Measurements from ENCODE around the gene MEX3D.

DNA sequence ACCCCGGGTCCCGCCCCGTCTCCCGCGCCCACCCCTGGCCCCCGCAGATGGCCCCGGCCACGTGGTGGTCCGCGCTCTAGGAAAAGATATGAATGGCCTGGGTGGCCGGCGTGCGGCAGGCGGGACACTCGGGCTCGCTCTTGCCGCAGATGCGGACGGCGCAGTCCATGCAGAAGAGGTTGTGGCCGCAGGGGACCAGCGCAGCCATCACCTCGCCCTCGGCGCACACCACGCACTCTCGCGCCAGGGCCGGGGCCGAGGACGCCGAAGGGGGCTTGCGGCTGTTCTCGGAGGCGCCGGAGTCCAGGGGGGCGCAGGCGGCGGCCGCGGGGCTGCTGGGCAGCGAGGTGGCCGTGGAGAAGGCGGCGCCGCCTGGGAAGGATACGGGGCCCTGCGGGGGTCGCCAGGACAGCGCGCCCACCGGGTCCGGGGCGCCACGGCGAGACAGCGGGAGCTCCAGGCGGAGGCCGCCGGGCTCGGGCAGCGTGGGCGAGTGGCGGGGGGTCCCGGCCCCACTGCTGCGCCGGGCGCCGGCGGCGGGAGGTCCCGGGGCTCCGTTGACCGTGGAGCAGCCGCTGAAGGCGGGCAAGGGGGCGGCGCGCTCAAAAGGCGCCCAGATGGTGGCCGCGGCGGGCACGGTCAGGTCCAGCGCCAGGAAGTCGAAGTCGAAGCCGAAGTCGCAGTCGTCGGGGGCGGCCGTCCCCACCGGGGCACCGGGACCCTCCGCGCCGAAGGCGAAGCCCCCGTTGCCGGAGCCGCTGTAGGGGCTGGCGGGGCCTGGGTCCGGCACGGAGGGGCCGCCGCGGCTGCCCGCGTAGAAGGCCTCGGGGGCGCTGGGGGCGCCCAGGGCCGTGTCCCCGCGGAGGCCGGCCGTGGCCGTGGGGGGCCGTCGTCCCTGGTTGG, 12.4 kb downstream of the MEX3D start:
- TF ChIP-seq, protein P1, sequence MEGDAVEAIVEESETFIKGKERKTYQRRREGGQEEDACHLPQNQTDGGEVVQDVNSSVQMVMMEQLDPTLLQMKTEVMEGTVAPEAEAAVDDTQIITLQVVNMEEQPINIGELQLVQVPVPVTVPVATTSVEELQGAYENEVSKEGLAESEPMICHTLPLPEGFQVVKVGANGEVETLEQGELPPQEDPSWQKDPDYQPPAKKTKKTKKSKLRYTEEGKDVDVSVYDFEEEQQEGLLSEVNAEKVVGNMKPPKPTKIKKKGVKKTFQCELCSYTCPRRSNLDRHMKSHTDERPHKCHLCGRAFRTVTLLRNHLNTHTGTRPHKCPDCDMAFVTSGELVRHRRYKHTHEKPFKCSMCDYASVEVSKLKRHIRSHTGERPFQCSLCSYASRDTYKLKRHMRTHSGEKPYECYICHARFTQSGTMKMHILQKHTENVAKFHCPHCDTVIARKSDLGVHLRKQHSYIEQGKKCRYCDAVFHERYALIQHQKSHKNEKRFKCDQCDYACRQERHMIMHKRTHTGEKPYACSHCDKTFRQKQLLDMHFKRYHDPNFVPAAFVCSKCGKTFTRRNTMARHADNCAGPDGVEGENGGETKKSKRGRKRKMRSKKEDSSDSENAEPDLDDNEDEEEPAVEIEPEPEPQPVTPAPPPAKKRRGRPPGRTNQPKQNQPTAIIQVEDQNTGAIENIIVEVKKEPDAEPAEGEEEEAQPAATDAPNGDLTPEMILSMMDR (IDR thresholded peaks at IDR 0.05): no peak
- TF ChIP-seq POLR2A (IDR thresholded peaks at IDR 0.05) (no peak), POLR2AphosphoS5 (IDR thresholded peaks at IDR 0.05) (no peak), EP300 (IDR thresholded peaks at IDR 0.05) (no peak)

Data from sigmoid colon (tissue), 4 donors.